Progenitor cell of endocrine pancreas (in vitro differentiated cells): ENCODE results near the gene TAF3. TPM values are rescaled to one million over a fixed set of nuclear protein-coding genes. Genes with fewer than 3 reads are reported as not detected.
"Not testable (repeated sequence)": the region's sequence is repeated elsewhere in the genome, so short reads cannot be mapped to it uniquely, and the experiment has no call there.

ENCODE experiments used
- DNase-seq: peaks from one replicate; pipeline ENCODE4 v3.0.0; 2021; ENCODE audit warnings: low spot score; ENCODE audit not compliant: unreplicated experiment
- H3K27ac Mint-ChIP-seq: 2 replicates; pipeline ENCODE4 v1.8.0; 2021; ENCODE audit warnings: mild to moderate bottlenecking, moderate library complexity, mixed read lengths
- H3K27me3 Mint-ChIP-seq: 2 replicates; pipeline ENCODE4 v1.8.0; 2021; ENCODE audit warnings: mixed read lengths
- H3K36me3 Mint-ChIP-seq: 2 replicates; pipeline ENCODE4 v1.8.0; 2022; ENCODE audit warnings: mixed read lengths; ENCODE audit not compliant: insufficient read depth
- H3K4me1 Mint-ChIP-seq: 2 replicates; pipeline ENCODE4 v1.8.0; 2021; ENCODE audit warnings: low read depth, mixed read lengths
- H3K4me3 Mint-ChIP-seq: 2 replicates; pipeline ENCODE4 v1.8.0; 2021; ENCODE audit warnings: low read depth, mild to moderate bottlenecking, moderate library complexity, mixed read lengths
- H3K9me3 Mint-ChIP-seq: 2 replicates; pipeline ENCODE4 v1.8.0; 2021; ENCODE audit warnings: low read depth, mixed read lengths
- total RNA-seq: library from RNA; stranded (reverse); gene quantifications from 2 replicates; pipeline ENCODE4 v1.2.1, GENCODE V29; 2021
- TF ChIP-seq, protein P1 (sequence below): fragments of 200-600 bp; sonication (generic); IDR thresholded peaks from one replicate; pipeline ENCODE4 v1.5.0; 2021; ENCODE audit warnings: antibody characterized with exemption, mild to moderate bottlenecking; ENCODE audit not compliant: unreplicated experiment

The TAF3 gene
- total RNA-seq, 1 donor from 2014 or later: 9.4 TPM

DNA sequence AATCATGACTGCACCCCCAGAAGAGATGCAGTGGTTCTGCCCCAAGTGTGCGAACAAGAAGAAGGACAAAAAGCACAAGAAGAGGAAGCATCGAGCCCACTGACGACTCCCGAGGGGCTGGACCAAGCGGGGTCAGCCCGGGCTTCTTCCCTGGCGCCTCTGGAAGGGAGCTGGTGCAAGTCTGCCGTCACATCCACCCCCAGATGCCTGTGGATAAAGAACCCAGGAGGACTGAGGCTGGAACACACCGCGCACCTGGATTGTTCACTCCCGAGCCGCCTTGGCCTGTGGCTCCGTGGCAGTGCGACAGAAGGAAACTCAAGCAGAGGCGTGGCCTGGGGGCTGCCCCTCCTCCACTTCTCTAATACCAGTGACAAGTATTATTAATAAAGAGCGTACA lies 196.3 kb downstream of the TAF3 start:
- Mint-ChIP-seq H3K27me3 (peaks cover 16% of the 10 kb centered on the region), H3K4me3 (no peak overlapping the region), H3K4me1 (peaks cover 2% of the 10 kb centered on the region), H3K36me3 (peaks cover 19% of the 10 kb centered on the region), H3K27ac (no peak overlapping the region), H3K9me3 (no peaks in the 10 kb centered on the region)
- no peak for DNase-seq
- TF ChIP-seq, protein P1, sequence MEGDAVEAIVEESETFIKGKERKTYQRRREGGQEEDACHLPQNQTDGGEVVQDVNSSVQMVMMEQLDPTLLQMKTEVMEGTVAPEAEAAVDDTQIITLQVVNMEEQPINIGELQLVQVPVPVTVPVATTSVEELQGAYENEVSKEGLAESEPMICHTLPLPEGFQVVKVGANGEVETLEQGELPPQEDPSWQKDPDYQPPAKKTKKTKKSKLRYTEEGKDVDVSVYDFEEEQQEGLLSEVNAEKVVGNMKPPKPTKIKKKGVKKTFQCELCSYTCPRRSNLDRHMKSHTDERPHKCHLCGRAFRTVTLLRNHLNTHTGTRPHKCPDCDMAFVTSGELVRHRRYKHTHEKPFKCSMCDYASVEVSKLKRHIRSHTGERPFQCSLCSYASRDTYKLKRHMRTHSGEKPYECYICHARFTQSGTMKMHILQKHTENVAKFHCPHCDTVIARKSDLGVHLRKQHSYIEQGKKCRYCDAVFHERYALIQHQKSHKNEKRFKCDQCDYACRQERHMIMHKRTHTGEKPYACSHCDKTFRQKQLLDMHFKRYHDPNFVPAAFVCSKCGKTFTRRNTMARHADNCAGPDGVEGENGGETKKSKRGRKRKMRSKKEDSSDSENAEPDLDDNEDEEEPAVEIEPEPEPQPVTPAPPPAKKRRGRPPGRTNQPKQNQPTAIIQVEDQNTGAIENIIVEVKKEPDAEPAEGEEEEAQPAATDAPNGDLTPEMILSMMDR: no peak

- Mint-ChIP-seq H3K9me3 (no peaks in the 10 kb centered on the region), H3K4me1 (peaks cover 2% of the 10 kb centered on the region), H3K4me3 (no peak overlapping the region), H3K27me3 (peaks cover 25% of the 10 kb centered on the region), H3K36me3 (peaks cover 15% of the 10 kb centered on the region), H3K27ac (no peak overlapping the region)
- TF ChIP-seq, protein P1: no peak
- DNase-seq: no peak
Measured at GRCh38 chr10:8017277-8017676, 199.0 kb downstream of the TAF3 start.

- no peak for DNase-seq
- Mint-ChIP-seq H3K4me1 (peaks cover 4% of the 10 kb centered on the region), H3K36me3 (peaks cover 1% of the 10 kb centered on the region), H3K9me3 (no peaks in the 10 kb centered on the region), H3K27ac (no peak overlapping the region), H3K27me3 (peaks cover 55% of the 10 kb centered on the region), H3K4me3 (no peak overlapping the region)
- TF ChIP-seq, protein P1: no peak
Measured at GRCh38 chr10:8023321-8023720, 205.0 kb downstream of the TAF3 start.

DNA sequence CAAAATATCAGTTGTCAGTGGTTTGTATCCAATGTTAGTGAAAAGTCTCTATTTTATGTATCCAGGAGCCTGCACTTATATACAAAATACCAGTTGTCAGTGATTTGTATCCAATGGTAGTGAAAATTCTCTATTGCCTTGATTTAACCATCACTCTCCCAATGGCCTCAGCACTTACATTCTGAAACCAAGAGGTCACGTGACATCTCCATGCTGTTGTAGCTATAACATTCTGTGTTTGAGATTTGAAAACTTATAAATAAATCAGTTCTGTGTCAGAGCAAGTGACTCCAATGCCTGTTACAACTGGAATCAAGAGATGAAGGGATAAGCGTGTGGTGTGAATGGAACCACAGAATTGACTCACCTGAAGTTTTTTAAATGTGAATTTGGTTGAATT lies 205.5 kb downstream of the TAF3 start:
- H3K27me3 Mint-ChIP-seq: peaks cover 56% of the 10 kb centered on the region
- peaks cover 4% of the 10 kb centered on the region for H3K4me1 Mint-ChIP-seq
- no peak for DNase-seq
- no peaks in the 10 kb centered on the region for H3K36me3 Mint-ChIP-seq
- H3K27ac Mint-ChIP-seq: no peak overlapping the region
- no peak overlapping the region for H3K4me3 Mint-ChIP-seq
- H3K9me3 Mint-ChIP-seq: no peaks in the 10 kb centered on the region
- TF ChIP-seq, protein P1: no peak

- H3K27ac Mint-ChIP-seq: no peak overlapping the region
- TF ChIP-seq, protein P1: no peak
- no peak for DNase-seq
- H3K4me1 Mint-ChIP-seq: peaks cover 4% of the 10 kb centered on the region
- H3K36me3 Mint-ChIP-seq: no peaks in the 10 kb centered on the region
- H3K9me3 Mint-ChIP-seq: no peaks in the 10 kb centered on the region
- H3K27me3 Mint-ChIP-seq: peaks cover 74% of the 10 kb centered on the region
- H3K4me3 Mint-ChIP-seq: no peak overlapping the region
Measured at GRCh38 chr10:8026349-8027259, 208.3 kb downstream of the TAF3 start.

DNA sequence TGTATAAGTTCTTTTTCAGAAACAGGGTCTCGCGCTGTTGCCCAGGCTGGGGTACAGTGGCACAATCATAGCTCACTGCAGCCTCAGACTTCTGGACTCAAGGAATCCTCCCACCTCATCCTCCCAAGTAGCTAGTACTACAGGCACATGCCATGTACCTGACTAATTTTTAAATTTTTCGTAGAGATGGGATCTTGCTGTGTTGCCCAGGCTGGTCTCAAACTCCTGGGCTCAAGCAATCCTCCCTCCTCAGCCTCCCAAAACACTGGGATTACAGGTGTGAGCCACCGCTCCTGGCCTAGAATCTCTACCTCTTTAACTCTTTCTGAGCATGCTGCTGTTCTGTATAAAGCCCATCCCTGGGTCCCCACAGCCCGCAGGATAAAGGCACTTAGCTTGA lies 212.9 kb downstream of the TAF3 start:
- not testable (repeated sequence) for H3K36me3 Mint-ChIP-seq, H3K9me3 Mint-ChIP-seq, H3K4me3 Mint-ChIP-seq, DNase-seq, H3K27ac Mint-ChIP-seq, H3K4me1 Mint-ChIP-seq
- H3K27me3 Mint-ChIP-seq: peaks cover 78% of the 10 kb centered on the region
